Small intestine (tissue), 16 donors: ENCODE measurements around the gene UBE3D. TPM values are rescaled to one million over a fixed set of nuclear protein-coding genes. Genes with fewer than 3 reads are reported as not detected.

Experiments used
- DNase-seq, 2 donors: peaks; one replicate each; pipeline versions ENCODE4 v3.0.0 to v3.0.0-alpha.2; 2013
- FAIRE-seq: peaks from 2 replicates; lab custom pipeline; 2012; peaks lifted over from hg19 to GRCh38; lab: Jason Lieb, UNC
- H3K27ac ChIP-seq, 3 donors: one replicate each; pipeline ENCODE4 v1.5.1; 2013; ENCODE audit warnings: low read length in 2 of 3, mild to moderate bottlenecking in 2 of 3, control low read depth in 1 of 3, inconsistent platforms in 1 of 3, low read depth in 1 of 3, moderate library complexity in 1 of 3
- H3K27me3 ChIP-seq, 3 donors: one replicate each; pipeline ENCODE4 v1.6.1; 2013; ENCODE audit warnings: low read length in 3 of 3, inconsistent platforms in 1 of 3; ENCODE audit not compliant: control insufficient read depth in 3 of 3, insufficient read depth in 3 of 3
- H3K36me3 ChIP-seq, 3 donors: one replicate each; pipeline ENCODE4 v1.6.1; 2013; ENCODE audit warnings: low read length in 3 of 3, inconsistent platforms in 1 of 3, low read depth in 1 of 3, mild to moderate bottlenecking in 1 of 3, moderate library complexity in 1 of 3; ENCODE audit not compliant: control insufficient read depth in 3 of 3, insufficient read depth in 2 of 3
- H3K4me1 ChIP-seq, 3 donors: one replicate each; pipeline ENCODE4 v1.6.1; 2013; ENCODE audit warnings: low read length in 2 of 3, inconsistent platforms in 1 of 3, low read depth in 1 of 3, mild to moderate bottlenecking in 1 of 3, moderate library complexity in 1 of 3; ENCODE audit not compliant: control insufficient read depth in 3 of 3, insufficient read depth in 2 of 3
- H3K4me3 ChIP-seq, 3 donors: one replicate each; pipeline ENCODE4 v1.5.1; 2013; ENCODE audit warnings: low read length in 3 of 3, control low read depth in 1 of 3, inconsistent platforms in 1 of 3, low read depth in 1 of 3, mild to moderate bottlenecking in 1 of 3, moderate library complexity in 1 of 3
- H3K9me3 ChIP-seq, 2 donors: one replicate each; pipeline ENCODE4 v1.6.1; 2013; ENCODE audit warnings: low read depth in 1 of 2, low read length in 1 of 2; ENCODE audit not compliant: control insufficient read depth in 2 of 2, insufficient read depth in 1 of 2
- WGBS, 3 donors: extraction: QIAGEN DNeasy Blood & Tissue Kit; methylation state at CpG; one replicate each; pipeline ENCODE4 v1.1.7; 2013; 5-methylcytosine and 5-hydroxymethylcytosine counted together
- long read RNA-seq, 10 donors: transcript quantifications; one replicate each; lab custom pipeline, GENCODE V29; 2026
- polyA plus RNA-seq, 4 donors: library from polyadenylated mRNA; stranded (reverse) in 3 of 4; unstranded in 1 of 4; fragments of 200-250 nt in 3 of 4; fragments of 120-200 nt in 1 of 4; gene quantifications; one replicate each; pipeline versions ENCODE4 v1.2.1 to v1.2.3, GENCODE V29; 2013
- donor health status: healthy with polysubstance abuse.
- donor health status: control.
- donor health status: control.
- donor health status: Bipolar disorder and iron deficiency.
- donor health status: healthy.

UBE3D gene
- 1 to 10 TPM in 3 of 4 donors, under 1 TPM in 1; 0.54 to 8.0 (median 4.0) TPM for polyA plus RNA-seq
- long read RNA-seq, donor 1, transcript UBE3D-203 (10 exons, 1,917 nt), result major isoform, 5 of 5 reads
- long read RNA-seq, donor 1, partial matches to known transcripts, result 0 of 5 reads
- long read RNA-seq, donor 1, other reads (novel, unspliced or antisense), result 0 of 5 reads
- long read RNA-seq, donor 2, result 0 reads
- long read RNA-seq, donor 3, partial matches to known transcripts, result 0 of 1 reads
- long read RNA-seq, donor 3, other reads (novel, unspliced or antisense), result 0 of 1 reads
- long read RNA-seq, donor 4, result 0 reads
- long read RNA-seq, donor 5, result 0 reads
- long read RNA-seq, donor 6, result 0 reads
- long read RNA-seq, donor 7, partial matches to known transcripts, result 0 of 2 reads
- long read RNA-seq, donor 7, other reads (novel, unspliced or antisense), result 0 of 2 reads
- long read RNA-seq, donor 8, result 0 reads
- long read RNA-seq, donor 9, partial matches to known transcripts, result 0 of 1 reads
- long read RNA-seq, donor 9, other reads (novel, unspliced or antisense), result 0 of 1 reads
- long read RNA-seq, donor 10, partial matches to known transcripts, result 0 of 1 reads
- long read RNA-seq, donor 10, other reads (novel, unspliced or antisense), result 0 of 1 reads

GRCh38 chr6:83065511-83066192 lies at the start of gene UBE3D:
UBE3D (minus strand) TSS chr6:83065841; CDS start chr6:83065718, 123 bp downstream.
- Histone ChIP-seq H3K4me3 (peak within 1 kb of the TSS; percentile 63 to 73 (median 69)), H3K27ac (peak within 1 kb of the TSS in 2 of 3 donors; percentile 24 to 61)
- FAIRE-seq, result no peak

GRCh38 chr6:83114164-83114563 lies 48.5 kb upstream of the UBE3D start:
- whole genome bisulfite sequencing, 3 donors, result 79 to 93% (median 92%) methylated on average over 1 of the region's 1 CpG
- H3K4me3 ChIP-seq, result no peak overlapping the region
- no peaks in the 10 kb centered on the region for H3K4me1 ChIP-seq
- peaks cover 0 to 6% (median 2%) of the 10 kb centered on the region in 3 donors for H3K36me3 ChIP-seq
- FAIRE-seq (peak; percentile 70), DNase-seq (no peak)
- H3K9me3 ChIP-seq, result no peaks in the 10 kb centered on the region
- no peak overlapping the region for H3K27ac ChIP-seq
- H3K27me3 ChIP-seq, result no peaks in the 10 kb centered on the region

More at GRCh38 chr6:83065511-83066192, at the start of gene UBE3D:
- WGBS, 3 donors, result 1 to 3% (median 1%) methylated on average over 48 of the region's 48 CpGs
- peak; percentile 86 to 95 for DNase-seq
- no peaks in the 10 kb centered on the region for H3K36me3 ChIP-seq
- no peaks in the 10 kb centered on the region for H3K9me3 ChIP-seq
- no peaks in the 10 kb centered on the region for H3K27me3 ChIP-seq
- peaks cover 0 to 8% (median 0%) of the 10 kb centered on the region in 3 donors for H3K4me1 ChIP-seq

GRCh38 chr6:83113258-83113657 lies 47.6 kb upstream of the UBE3D start:
- 81 to 83% (median 82%) methylated on average over 4 of the region's 4 CpGs for WGBS, 3 donors
- Histone ChIP-seq H3K27me3 (no peaks in the 10 kb centered on the region), H3K9me3 (no peaks in the 10 kb centered on the region), H3K4me1 (no peaks in the 10 kb centered on the region), H3K27ac (no peak overlapping the region), H3K4me3 (no peak overlapping the region), H3K36me3 (peaks cover 0 to 6% (median 2%) of the 10 kb centered on the region in 3 donors)
- no peak for FAIRE-seq
- no peak for DNase-seq

GRCh38 chr6:83108378-83108777 lies 42.7 kb upstream of the UBE3D start:
- Histone ChIP-seq H3K4me1 (no peaks in the 10 kb centered on the region), H3K9me3 (no peaks in the 10 kb centered on the region), H3K4me3 (no peak overlapping the region), H3K27me3 (no peaks in the 10 kb centered on the region), H3K27ac (no peak overlapping the region), H3K36me3 (peaks cover 0 to 12% (median 2%) of the 10 kb centered on the region in 3 donors)
- DNase-seq, result no peak
- 95 to 100% (median 98%) methylated on average over 1 of the region's 1 CpG for whole genome bisulfite sequencing, 3 donors
- no peak for FAIRE-seq

- Histone ChIP-seq H3K9me3 (no peaks in the 10 kb centered on the region), H3K4me3 (no peak overlapping the region), H3K27me3 (no peaks in the 10 kb centered on the region), H3K36me3 (peaks cover 4 to 9% (median 7%) of the 10 kb centered on the region in 3 donors), H3K27ac (no peak overlapping the region), H3K4me1 (no peaks in the 10 kb centered on the region)
- FAIRE-seq (no peak), DNase-seq (no peak)
- WGBS, 3 donors, result 96 to 97% (median 97%) methylated on average over 3 of the region's 3 CpGs
Measured at GRCh38 chr6:83098589-83098988, 32.9 kb upstream of the UBE3D start.

- H3K4me1 ChIP-seq, result no peaks in the 10 kb centered on the region
- WGBS, 3 donors, result 92 to 100% (median 95%) methylated on average over 1 of the region's 1 CpG
- H3K36me3 ChIP-seq, result peaks cover 3 to 9% (median 7%) of the 10 kb centered on the region in 3 donors
- no peaks in the 10 kb centered on the region for H3K27me3 ChIP-seq
- no peak overlapping the region for H3K27ac ChIP-seq
- no peak overlapping the region for H3K4me3 ChIP-seq
- no peaks in the 10 kb centered on the region for H3K9me3 ChIP-seq
- no peak for FAIRE-seq
- no peak for DNase-seq
Measured at GRCh38 chr6:83097675-83098074, 32.0 kb upstream of the UBE3D start.

GRCh38 chr6:83097204-83097603 lies 31.6 kb upstream of the UBE3D start:
- Histone ChIP-seq H3K27me3 (no peaks in the 10 kb centered on the region), H3K27ac (no peak overlapping the region), H3K4me1 (no peaks in the 10 kb centered on the region), H3K9me3 (no peaks in the 10 kb centered on the region), H3K4me3 (no peak overlapping the region), H3K36me3 (peaks cover 0 to 9% (median 7%) of the 10 kb centered on the region in 3 donors)
- FAIRE-seq (no peak), DNase-seq (no peak)
- WGBS, 3 donors, result 88 to 96% (median 92%) methylated on average over 2 of the region's 2 CpGs

GRCh38 chr6:83096791-83097190 lies 31.1 kb upstream of the UBE3D start:
- H3K27me3 ChIP-seq, result no peaks in the 10 kb centered on the region
- H3K36me3 ChIP-seq, result peaks cover 0 to 9% (median 7%) of the 10 kb centered on the region in 3 donors
- no peak overlapping the region for H3K27ac ChIP-seq
- DNase-seq, result no peak
- no peaks in the 10 kb centered on the region for H3K4me1 ChIP-seq
- no peak for FAIRE-seq
- H3K9me3 ChIP-seq, result no peaks in the 10 kb centered on the region
- H3K4me3 ChIP-seq, result no peak overlapping the region
- 86 to 89% (median 86%) methylated on average over 2 of the region's 2 CpGs for WGBS, 3 donors
